AG20443 (cell line): Measurements from ENCODE around the gene UBXN4.
"Not testable (repeated sequence)": the region's sequence is repeated elsewhere in the genome, so short reads cannot be mapped to it uniquely, and the experiment has no call there.

ENCODE experiments used
- DNase-seq: peaks from one replicate; pipeline ENCODE4 v3.0.0; 2012; ENCODE audit warnings: low spot score, mixed read lengths

UBXN4 gene

GRCh38 chr2:135741395-135742324 is at the start of gene UBXN4:
UBXN4 (plus strand) TSS chr2:135741855; CDS start chr2:135741930, 75 bp downstream.
- DNase-seq = peak; percentile 98

- DNase-seq = peak; percentile 8
Measured at GRCh38 chr2:135694711-135695110, 46.9 kb upstream of the UBXN4 start.

GRCh38 chr2:135698838-135699237 is 42.8 kb upstream of the UBXN4 start:
- no peak for DNase-seq

GRCh38 chr2:135701442-135701841 is 40.2 kb upstream of the UBXN4 start:
- peak; percentile 29 for DNase-seq

GRCh38 chr2:135703300-135703699 is 38.4 kb upstream of the UBXN4 start:
- no peak for DNase-seq

- not testable (repeated sequence) for DNase-seq
Measured at GRCh38 chr2:135704075-135704474, 37.6 kb upstream of the UBXN4 start.

- DNase-seq = no peak
Measured at GRCh38 chr2:135708159-135708558, 33.5 kb upstream of the UBXN4 start.

- peak; percentile 70 for DNase-seq
Measured at GRCh38 chr2:135709992-135710391, 31.7 kb upstream of the UBXN4 start.

- DNase-seq = not testable (repeated sequence)
Measured at GRCh38 chr2:135715086-135715485, 26.6 kb upstream of the UBXN4 start.

- no peak for DNase-seq
Measured at GRCh38 chr2:135728064-135728743, 13.5 kb upstream of the UBXN4 start.

GRCh38 chr2:135732561-135732960 is 9.1 kb upstream of the UBXN4 start:
- DNase-seq = no peak

- no peak for DNase-seq
Measured at GRCh38 chr2:135733045-135733444, 8.6 kb upstream of the UBXN4 start.

- DNase-seq = no peak
Measured at GRCh38 chr2:135736546-135736945, 5.1 kb upstream of the UBXN4 start.

- DNase-seq = no peak
Measured at GRCh38 chr2:135740206-135740605, 1.4 kb upstream of the UBXN4 start.

- no peak for DNase-seq
Measured at GRCh38 chr2:135741043-135741394, 636 bp upstream of the UBXN4 start.

- peak; percentile 56 for DNase-seq
Measured at GRCh38 chr2:135742325-135742757, 686 bp downstream of the UBXN4 start.

- no peak for DNase-seq
Measured at GRCh38 chr2:135743860-135744259, 2.2 kb downstream of the UBXN4 start.

GRCh38 chr2:135744760-135745314 is 3.2 kb downstream of the UBXN4 start:
- DNase-seq = peak; percentile 22

- peak; percentile 60 for DNase-seq
Measured at GRCh38 chr2:135745545-135745944, 3.9 kb downstream of the UBXN4 start.

- DNase-seq = no peak
Measured at GRCh38 chr2:135755573-135755972, 13.9 kb downstream of the UBXN4 start.

- DNase-seq = no peak
Measured at GRCh38 chr2:135756692-135757091, 15.0 kb downstream of the UBXN4 start.

- no peak for DNase-seq
Measured at GRCh38 chr2:135762022-135762421, 20.4 kb downstream of the UBXN4 start.

- DNase-seq = no peak
Measured at GRCh38 chr2:135762530-135762929, 20.9 kb downstream of the UBXN4 start.
